ENCODE measurements around the gene FAM118B. TPM values are rescaled to one million over a fixed set of nuclear protein-coding genes. Genes with fewer than 3 reads are reported as not detected.

Gene FAM118B
- total RNA-seq, 1 donor from 2014 or later, result 20.7 TPM

DNA sequence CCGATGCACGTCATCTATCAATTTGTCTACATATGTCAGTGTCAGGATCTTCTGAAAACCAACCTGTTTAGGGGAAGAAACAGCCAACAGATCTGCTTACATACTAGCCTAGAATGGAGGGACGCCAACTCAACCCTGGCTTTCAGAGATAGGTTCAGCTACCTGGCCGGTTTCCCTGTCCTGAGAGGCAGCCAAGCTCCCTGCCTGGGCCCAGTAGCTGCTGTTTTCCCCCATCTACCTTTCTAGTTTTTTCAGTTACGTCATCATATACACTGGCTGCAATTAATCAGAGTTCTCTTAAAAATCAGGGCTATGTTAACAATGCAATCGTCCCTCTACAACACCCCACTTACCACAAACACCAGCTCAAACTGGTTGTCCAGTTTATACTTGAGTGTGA is 56.1 kb downstream of the FAM118B start:
- no peaks in the 10 kb centered on the region for H3K9me3 Mint-ChIP-seq

DNA sequence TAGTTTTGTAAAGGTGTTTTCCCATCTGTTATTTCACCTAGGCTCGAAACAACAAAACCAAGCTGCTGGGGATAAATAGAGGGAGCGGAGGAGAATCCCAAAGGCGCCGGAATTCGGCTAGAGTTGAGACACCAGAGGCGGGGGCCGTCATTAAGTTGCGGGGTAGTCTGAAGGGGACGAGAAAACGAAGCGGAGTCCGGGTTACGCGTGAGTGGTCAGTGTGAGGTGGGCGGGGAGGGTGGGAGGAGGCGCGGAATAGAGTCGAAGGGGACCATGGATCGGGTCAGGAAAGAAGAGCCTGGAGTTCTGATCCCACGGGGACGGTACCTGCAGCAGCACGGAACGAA is 56.8 kb downstream of the FAM118B start:
- H3K4me1 Mint-ChIP-seq, result peaks cover 21% of the 10 kb centered on the region
- DNase-seq (ENCODE audit: low spot score in 2 of 2, unreplicated experiment in 2 of 2), result no peak
- no peaks in the 10 kb centered on the region for H3K27me3 Mint-ChIP-seq (ENCODE audit: low read depth)
- H3K9me3 Mint-ChIP-seq, result no peaks in the 10 kb centered on the region
- peak overlapping the region; percentile 95 for H3K4me3 Mint-ChIP-seq
- peaks cover 28% of the 10 kb centered on the region for H3K36me3 Mint-ChIP-seq
- peak overlapping the region; percentile 99 for H3K27ac Mint-ChIP-seq
- TF ChIP-seq, protein P1, sequence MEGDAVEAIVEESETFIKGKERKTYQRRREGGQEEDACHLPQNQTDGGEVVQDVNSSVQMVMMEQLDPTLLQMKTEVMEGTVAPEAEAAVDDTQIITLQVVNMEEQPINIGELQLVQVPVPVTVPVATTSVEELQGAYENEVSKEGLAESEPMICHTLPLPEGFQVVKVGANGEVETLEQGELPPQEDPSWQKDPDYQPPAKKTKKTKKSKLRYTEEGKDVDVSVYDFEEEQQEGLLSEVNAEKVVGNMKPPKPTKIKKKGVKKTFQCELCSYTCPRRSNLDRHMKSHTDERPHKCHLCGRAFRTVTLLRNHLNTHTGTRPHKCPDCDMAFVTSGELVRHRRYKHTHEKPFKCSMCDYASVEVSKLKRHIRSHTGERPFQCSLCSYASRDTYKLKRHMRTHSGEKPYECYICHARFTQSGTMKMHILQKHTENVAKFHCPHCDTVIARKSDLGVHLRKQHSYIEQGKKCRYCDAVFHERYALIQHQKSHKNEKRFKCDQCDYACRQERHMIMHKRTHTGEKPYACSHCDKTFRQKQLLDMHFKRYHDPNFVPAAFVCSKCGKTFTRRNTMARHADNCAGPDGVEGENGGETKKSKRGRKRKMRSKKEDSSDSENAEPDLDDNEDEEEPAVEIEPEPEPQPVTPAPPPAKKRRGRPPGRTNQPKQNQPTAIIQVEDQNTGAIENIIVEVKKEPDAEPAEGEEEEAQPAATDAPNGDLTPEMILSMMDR (IDR thresholded peaks at IDR 0.05; ENCODE audit: unreplicated experiment), result no peak

More for the DNA sequence above, 56.1 kb downstream of the FAM118B start:
- no peaks in the 10 kb centered on the region for H3K27me3 Mint-ChIP-seq (ENCODE audit: low read depth)
- peak overlapping the region; percentile 95 for H3K4me3 Mint-ChIP-seq
- TF ChIP-seq, protein P1 (IDR thresholded peaks at IDR 0.05; ENCODE audit: unreplicated experiment), result no peak
- H3K4me1 Mint-ChIP-seq, result peaks cover 21% of the 10 kb centered on the region
- H3K27ac Mint-ChIP-seq, result peak overlapping the region; percentile 99
- H3K36me3 Mint-ChIP-seq, result peaks cover 28% of the 10 kb centered on the region
- no peak for DNase-seq (ENCODE audit: low spot score in 2 of 2, unreplicated experiment in 2 of 2)

DNA sequence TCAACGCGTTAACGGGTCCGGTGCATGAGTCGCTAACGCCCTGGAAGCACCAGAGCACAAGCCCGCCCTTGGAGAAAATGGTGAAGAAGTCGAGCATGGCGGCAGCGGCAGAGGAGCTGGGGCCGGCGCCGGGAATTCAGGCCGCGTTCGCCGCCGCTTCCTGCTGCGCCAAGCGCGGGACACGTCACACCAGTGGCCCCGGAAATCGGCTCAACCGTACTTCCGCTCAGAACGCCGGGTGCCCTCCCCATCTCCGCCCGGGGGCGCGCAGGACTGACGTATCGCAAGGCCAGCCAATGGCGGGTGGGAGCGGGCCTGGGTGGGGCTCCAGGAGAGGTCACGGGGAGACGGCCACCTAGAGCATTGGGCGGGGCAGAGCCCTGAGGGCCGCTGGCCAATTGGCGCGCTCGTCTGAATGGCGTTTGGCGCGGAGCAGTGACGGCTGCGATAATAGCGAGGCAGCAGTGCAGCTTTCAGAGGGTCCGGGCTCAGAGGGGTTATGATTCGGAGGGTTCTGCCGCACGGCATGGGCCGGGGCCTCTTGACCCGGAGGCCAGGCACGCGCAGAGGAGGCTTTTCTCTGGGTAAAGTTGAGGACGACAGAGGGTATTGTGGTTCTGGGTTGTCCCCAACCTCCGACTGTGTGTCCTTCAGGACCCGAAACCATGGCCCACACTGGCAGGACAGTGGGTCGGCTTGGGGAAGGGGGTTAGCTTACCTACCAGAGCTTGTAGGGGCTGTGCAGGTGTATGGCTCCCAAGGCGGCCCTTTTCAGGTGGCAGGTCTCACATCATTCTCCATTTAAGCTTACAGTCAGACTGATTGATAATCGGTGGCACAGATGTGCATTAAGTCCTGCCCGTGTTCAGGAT is 57.4 kb downstream of the FAM118B start, which contains the start of the genes FOXRED1 and SRPRA:
Gene FOXRED1, plus strand, starts transcription at position 447 of the 872 bp plus-strand sequence. Its CDS starts 53 bp downstream, at position 500.
Gene SRPRA, minus strand, starts transcription at position 188 of the 872 bp plus-strand sequence. Its CDS starts 91 bp downstream, at position 97.
- TF ChIP-seq, protein P1 (IDR thresholded peaks at IDR 0.05; ENCODE audit: unreplicated experiment), result no peak
- H3K36me3 Mint-ChIP-seq, result peaks cover 25% of the 10 kb centered on the region
- no peaks in the 10 kb centered on the region for H3K27me3 Mint-ChIP-seq (ENCODE audit: low read depth)
- H3K27ac Mint-ChIP-seq, result peak within 1 kb of the TSS; percentile 99
- peaks cover 21% of the 10 kb centered on the region for H3K4me1 Mint-ChIP-seq
- no peaks in the 10 kb centered on the region for H3K9me3 Mint-ChIP-seq
- peak; percentile 99 for DNase-seq (ENCODE audit: low spot score in 2 of 2, unreplicated experiment in 2 of 2)
- H3K4me3 Mint-ChIP-seq, result peak within 1 kb of the TSS; percentile 95

DNA sequence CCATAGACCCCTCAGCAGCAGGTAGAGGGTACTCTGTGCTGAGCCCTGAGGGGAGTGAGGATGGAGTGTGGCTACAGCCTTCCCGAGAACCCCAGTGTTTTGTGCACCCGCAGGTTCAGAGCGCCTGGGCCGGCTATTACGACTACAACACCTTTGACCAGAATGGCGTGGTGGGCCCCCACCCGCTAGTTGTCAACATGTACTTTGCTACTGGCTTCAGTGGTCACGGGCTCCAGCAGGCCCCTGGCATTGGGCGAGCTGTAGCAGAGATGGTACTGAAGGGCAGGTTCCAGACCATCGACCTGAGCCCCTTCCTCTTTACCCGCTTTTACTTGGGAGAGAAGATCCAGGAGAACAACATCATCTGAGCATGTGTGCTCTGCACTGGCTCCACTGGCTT is 65.7 kb downstream of the FAM118B start:
- Mint-ChIP-seq H3K27ac (no peak overlapping the region), H3K27me3 (ENCODE audit: low read depth) (no peaks in the 10 kb centered on the region), H3K36me3 (peaks cover 13% of the 10 kb centered on the region), H3K4me1 (peaks cover 10% of the 10 kb centered on the region), H3K9me3 (no peaks in the 10 kb centered on the region), H3K4me3 (no peak overlapping the region)
- no peak for DNase-seq (ENCODE audit: low spot score in 2 of 2, unreplicated experiment in 2 of 2)
- TF ChIP-seq, protein P1 (IDR thresholded peaks at IDR 0.05; ENCODE audit: unreplicated experiment), result no peak

DNA sequence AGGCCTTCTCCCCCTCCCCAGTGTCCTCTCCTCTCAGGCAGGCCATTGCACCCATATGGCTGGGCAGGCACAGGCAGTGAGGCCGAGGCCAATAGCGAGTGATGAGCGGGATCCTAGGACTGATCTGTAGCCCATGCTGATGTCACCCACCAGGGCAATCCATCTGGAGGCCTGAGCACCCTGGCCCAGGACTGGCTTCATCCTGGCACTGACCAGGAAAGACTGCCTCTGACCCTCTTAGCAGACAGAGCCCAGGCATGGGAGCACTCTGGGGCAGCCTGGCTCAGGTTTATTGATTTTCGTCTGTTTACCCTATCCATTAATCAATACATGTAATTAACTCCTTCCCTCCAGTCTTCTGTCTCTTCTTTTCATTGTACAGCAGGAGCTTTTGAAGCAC is 66.2 kb downstream of the FAM118B start:
- no peak overlapping the region for H3K27ac Mint-ChIP-seq
- H3K9me3 Mint-ChIP-seq, result no peaks in the 10 kb centered on the region
- no peaks in the 10 kb centered on the region for H3K27me3 Mint-ChIP-seq (ENCODE audit: low read depth)
- TF ChIP-seq, protein P1 (IDR thresholded peaks at IDR 0.05; ENCODE audit: unreplicated experiment), result no peak
- no peak overlapping the region for H3K4me3 Mint-ChIP-seq
- peaks cover 12% of the 10 kb centered on the region for H3K4me1 Mint-ChIP-seq
- H3K36me3 Mint-ChIP-seq, result peaks cover 10% of the 10 kb centered on the region
- no peak for DNase-seq (ENCODE audit: low spot score in 2 of 2, unreplicated experiment in 2 of 2)

All from mesothelial cell of epicardium (in vitro differentiated cells).